GM23338 (cell line): ENCODE data around the gene KIFC1. TPM values are rescaled to one million over a fixed set of nuclear protein-coding genes. Genes with fewer than 3 reads are reported as not detected.
"Not testable (repeated sequence)": the region's sequence is repeated elsewhere in the genome, so short reads cannot be mapped to it uniquely, and the experiment has no call there.

Experiments used
- ATAC-seq: fragments of 200-7000 bp; cut with Tn5 transposase; 3 replicates; pipeline ENCODE4 v1.9.1; 2020
- DNase-seq: peaks from one replicate; pipeline ENCODE4 v3.0.0-alpha.2; 2015; ENCODE audit warnings: low spot score
- H2AFZ ChIP-seq: fragments of 200-600 bp; sonication (generic); 2 replicates; pipeline ENCODE4 v1.8.0; 2016; ENCODE audit warnings: antibody characterized with exemption, mild to moderate bottlenecking, moderate library complexity
- H3F3A ChIP-seq: fragments of 200-600 bp; sonication (generic); replicated peaks from 2 replicates; pipeline ENCODE4 v1.8.0; 2017; ENCODE audit warnings: antibody characterized with exemption, mixed run types, low read depth
- H3K27ac ChIP-seq: fragments of 200-600 bp; sonication (generic); 2 replicates; pipeline ENCODE4 v1.6.1; 2016; ENCODE audit warnings: low read depth
- H3K27me3 ChIP-seq: fragments of 200-600 bp; sonication (generic); 2 replicates; pipeline ENCODE4 v1.8.0; 2016; ENCODE audit warnings: mild to moderate bottlenecking, mixed run types, moderate library complexity; ENCODE audit not compliant: insufficient read depth
- H3K36me3 ChIP-seq: fragments of 200-600 bp; sonication (generic); 2 replicates; pipeline ENCODE4 v1.8.0; 2016; ENCODE audit warnings: mild to moderate bottlenecking; ENCODE audit not compliant: insufficient read depth
- H3K4me1 ChIP-seq: fragments of 200-600 bp; sonication (generic); 2 replicates; pipeline ENCODE4 v1.8.0; 2016; ENCODE audit warnings: mild to moderate bottlenecking, moderate library complexity; ENCODE audit not compliant: insufficient read depth
- H3K4me2 ChIP-seq: fragments of 200-600 bp; sonication (generic); 2 replicates; pipeline ENCODE4 v1.7.1; 2017; ENCODE audit warnings: mixed run types
- H3K4me3 ChIP-seq: fragments of 200-600 bp; sonication (generic); 2 replicates; pipeline ENCODE4 v1.6.1; 2016; ENCODE audit warnings: mixed run types
- H3K79me2 ChIP-seq: fragments of 200-600 bp; sonication (generic); replicated peaks from 2 replicates; pipeline ENCODE4 v1.8.0; 2017; ENCODE audit warnings: mild to moderate bottlenecking; ENCODE audit not compliant: insufficient read depth
- H3K9me2 ChIP-seq: fragments of 200-600 bp; sonication (generic); 2 replicates; pipeline ENCODE4 v1.8.0; 2017; ENCODE audit not compliant: insufficient read depth
- H4K20me1 ChIP-seq: fragments of 200-600 bp; sonication (generic); replicated peaks from 2 replicates; pipeline ENCODE4 v1.8.0; 2017; ENCODE audit warnings: mild to moderate bottlenecking; ENCODE audit not compliant: insufficient read depth
- H3K27ac Mint-ChIP-seq: 2 replicates; pipeline ENCODE4 v1.8.0; 2020; ENCODE audit warnings: inconsistent platforms, mild to moderate bottlenecking, moderate library complexity, mixed read lengths
- H3K27me3 Mint-ChIP-seq: 3 replicates; pipeline ENCODE4 v1.8.0; 2022; ENCODE audit warnings: low read depth, mild to moderate bottlenecking, moderate library complexity, mixed read lengths, inconsistent platforms; ENCODE audit not compliant: insufficient read depth, poor library complexity
- H3K36me3 Mint-ChIP-seq: 3 replicates; pipeline ENCODE4 v1.8.0; 2021; ENCODE audit warnings: low read depth, mild to moderate bottlenecking, inconsistent platforms, moderate library complexity, mixed read lengths
- H3K4me1 Mint-ChIP-seq: 3 replicates; pipeline ENCODE4 v1.8.0; 2020; ENCODE audit warnings: mild to moderate bottlenecking, inconsistent platforms, mixed read lengths
- H3K4me3 Mint-ChIP-seq: 3 replicates; pipeline ENCODE4 v1.8.0; 2021; ENCODE audit warnings: moderate library complexity, mild to moderate bottlenecking, inconsistent platforms, mixed read lengths
- H3K9me3 Mint-ChIP-seq: 3 replicates; pipeline ENCODE4 v1.8.0; 2020; ENCODE audit warnings: moderate library complexity, mild to moderate bottlenecking, inconsistent platforms, mixed read lengths
- CREB1 ChIP-seq: fragments of 250-450 bp; sonication (Bioruptor Pico); IDR thresholded peaks from 2 replicates; pipeline ENCODE4 v1.5.0; 2020; ENCODE audit warnings: low read depth, mild to moderate bottlenecking, moderate library complexity
- JUNB ChIP-seq: IDR thresholded peaks from one replicate; pipeline ENCODE4 v1.6.1; 2016; ENCODE audit warnings: antibody characterized with exemption; ENCODE audit not compliant: unreplicated experiment
- NANOG ChIP-seq: IDR thresholded peaks from 2 replicates; pipeline ENCODE4 v1.6.1; 2016; ENCODE audit warnings: antibody characterized with exemption, borderline replicate concordance
- POLR2AphosphoS5 ChIP-seq: IDR thresholded peaks from 2 replicates; pipeline ENCODE4 v1.6.1; 2016; ENCODE audit warnings: antibody characterized with exemption, low read depth
- STAT1 ChIP-seq: IDR thresholded peaks from one replicate; pipeline ENCODE4 v1.6.1; 2016; ENCODE audit warnings: antibody characterized with exemption; ENCODE audit not compliant: unreplicated experiment
- ZNF114 ChIP-seq: fragments of 250-450 bp; sonication (Bioruptor Pico); IDR thresholded peaks from 2 replicates; pipeline ENCODE4 v1.5.0; 2020; ENCODE audit warnings: mild to moderate bottlenecking, moderate library complexity
- ZNF331 ChIP-seq: fragments of 250-450 bp; sonication (Bioruptor Pico); IDR thresholded peaks from 2 replicates; pipeline ENCODE4 v1.5.0; 2020; ENCODE audit warnings: low read depth, mild to moderate bottlenecking, moderate library complexity
- polyA plus RNA-seq: library from polyadenylated mRNA; unstranded; fragments of >200 nt; fragmentation: Nextera tagmentation; extraction: Ambion mirVana; gene quantifications from 2 replicates; pipeline ENCODE4 v1.2.1, GENCODE V29; 2016
- total RNA-seq: library from RNA; depleted of rRNA; stranded (reverse); fragments of >200 nt; shearing (Covaris generic); gene quantifications from 2 replicates; pipeline ENCODE4 v1.2.3, GENCODE V29; 2014
- TF ChIP-seq, protein P1 (sequence below): IDR thresholded peaks from one replicate; pipeline ENCODE4 v1.6.1; 2018; ENCODE audit warnings: antibody characterized with exemption; ENCODE audit not compliant: unreplicated experiment
- TF ChIP-seq, protein P2 (sequence below): IDR thresholded peaks from 2 replicates; pipeline ENCODE4 v1.6.1; 2016; ENCODE audit warnings: antibody characterized with exemption

KIFC1 gene
- total and polyA plus RNA-seq, 2 experiments from 2014 or later: 10.3 to 61.7 TPM

GRCh38 chr6:33391278-33391921 lies at the start of gene KIFC1 (continued):
- TF ChIP-seq ZNF331 (CRISPR knock-in tag) (no peak), NANOG (no peak), JUNB (no peak)

GRCh38 chr6:33343606-33343952 lies 48.0 kb upstream of the KIFC1 start:
- H3K4me1 ChIP-seq, H3K9me3 Mint-ChIP-seq, H2AFZ ChIP-seq, H3K4me3 Mint-ChIP-seq, H3K9me2 ChIP-seq, H3K36me3 ChIP-seq, H3K27ac ChIP-seq, H3F3A ChIP-seq, H3K36me3 Mint-ChIP-seq, H4K20me1 ChIP-seq, DNase-seq, H3K79me2 ChIP-seq, ATAC-seq, H3K27me3 Mint-ChIP-seq, H3K4me1 Mint-ChIP-seq, H3K27me3 ChIP-seq, H3K4me2 ChIP-seq, H3K4me3 ChIP-seq, H3K27ac Mint-ChIP-seq: not testable (repeated sequence)

DNA sequence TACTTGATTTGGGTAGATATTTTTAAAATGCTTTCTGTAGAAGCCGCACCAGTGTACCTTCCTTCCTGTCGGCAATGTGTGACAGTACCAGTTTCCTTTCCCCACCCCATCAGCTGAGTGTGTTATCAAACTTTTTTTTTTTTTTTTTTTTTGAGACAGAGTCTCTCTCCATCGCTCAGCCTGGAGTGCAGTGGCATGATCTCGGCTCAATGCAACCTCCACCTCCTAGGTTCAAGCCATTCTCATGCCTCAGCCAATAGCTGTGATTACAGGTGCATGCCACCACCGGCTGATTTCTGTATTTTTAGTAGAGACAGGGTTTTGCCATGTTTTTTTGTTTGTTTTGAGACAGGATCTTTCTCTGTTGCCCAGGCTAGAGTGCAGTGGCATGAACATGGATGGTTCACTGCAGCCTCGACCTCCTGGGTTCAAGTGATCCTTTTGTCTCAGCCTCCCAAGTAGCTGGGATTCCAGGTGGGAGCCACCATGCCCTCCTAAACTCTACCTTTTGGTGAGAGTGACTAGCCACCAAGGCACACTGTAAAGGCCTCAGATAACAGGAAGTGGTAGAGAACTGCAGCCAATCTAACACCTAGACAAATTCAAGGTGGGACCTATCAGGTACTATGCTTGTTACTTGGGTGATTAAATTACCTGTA lies 47.5 kb upstream of the KIFC1 start:
- no peaks in the 10 kb centered on the region for H3K9me2 ChIP-seq
- H3F3A ChIP-seq: 0 out of 2 replicates have a peak, but pooled peaks cover 3% of the 10 kb centered on the region
- H3K4me1 Mint-ChIP-seq: peaks cover 13% of the 10 kb centered on the region
- peaks cover 8% of the 10 kb centered on the region; the same call in 1 of the 2 replicates for H3K4me1 ChIP-seq
- H4K20me1 ChIP-seq: no peaks in the 10 kb centered on the region
- no peak overlapping the region for H3K4me2 ChIP-seq
- peaks cover 8% of the 10 kb centered on the region for H3K27me3 Mint-ChIP-seq
- H3K27ac ChIP-seq: no peak overlapping the region
- ATAC-seq: no peak
- H3K27me3 ChIP-seq: no peaks in the 10 kb centered on the region
- no peak for DNase-seq
- no peak overlapping the region for H3K27ac Mint-ChIP-seq
- H3K9me3 Mint-ChIP-seq: no peaks in the 10 kb centered on the region
- no peaks in the 10 kb centered on the region for H3K36me3 Mint-ChIP-seq
- no peak overlapping the region for H3K4me3 ChIP-seq
- no peaks in the 10 kb centered on the region for H3K36me3 ChIP-seq
- no peak overlapping the region for H2AFZ ChIP-seq
- H3K79me2 ChIP-seq: no peaks in the 10 kb centered on the region
- H3K4me3 Mint-ChIP-seq: no peak overlapping the region
- TF ChIP-seq CREB1 (CRISPR knock-in tag) (no peak), POLR2AphosphoS5 (no peak), ZNF114 (CRISPR knock-in tag) (no peak), STAT1 (no peak), NANOG (no peak), ZNF331 (CRISPR knock-in tag) (no peak), JUNB (no peak)
- TF ChIP-seq, protein P1, sequence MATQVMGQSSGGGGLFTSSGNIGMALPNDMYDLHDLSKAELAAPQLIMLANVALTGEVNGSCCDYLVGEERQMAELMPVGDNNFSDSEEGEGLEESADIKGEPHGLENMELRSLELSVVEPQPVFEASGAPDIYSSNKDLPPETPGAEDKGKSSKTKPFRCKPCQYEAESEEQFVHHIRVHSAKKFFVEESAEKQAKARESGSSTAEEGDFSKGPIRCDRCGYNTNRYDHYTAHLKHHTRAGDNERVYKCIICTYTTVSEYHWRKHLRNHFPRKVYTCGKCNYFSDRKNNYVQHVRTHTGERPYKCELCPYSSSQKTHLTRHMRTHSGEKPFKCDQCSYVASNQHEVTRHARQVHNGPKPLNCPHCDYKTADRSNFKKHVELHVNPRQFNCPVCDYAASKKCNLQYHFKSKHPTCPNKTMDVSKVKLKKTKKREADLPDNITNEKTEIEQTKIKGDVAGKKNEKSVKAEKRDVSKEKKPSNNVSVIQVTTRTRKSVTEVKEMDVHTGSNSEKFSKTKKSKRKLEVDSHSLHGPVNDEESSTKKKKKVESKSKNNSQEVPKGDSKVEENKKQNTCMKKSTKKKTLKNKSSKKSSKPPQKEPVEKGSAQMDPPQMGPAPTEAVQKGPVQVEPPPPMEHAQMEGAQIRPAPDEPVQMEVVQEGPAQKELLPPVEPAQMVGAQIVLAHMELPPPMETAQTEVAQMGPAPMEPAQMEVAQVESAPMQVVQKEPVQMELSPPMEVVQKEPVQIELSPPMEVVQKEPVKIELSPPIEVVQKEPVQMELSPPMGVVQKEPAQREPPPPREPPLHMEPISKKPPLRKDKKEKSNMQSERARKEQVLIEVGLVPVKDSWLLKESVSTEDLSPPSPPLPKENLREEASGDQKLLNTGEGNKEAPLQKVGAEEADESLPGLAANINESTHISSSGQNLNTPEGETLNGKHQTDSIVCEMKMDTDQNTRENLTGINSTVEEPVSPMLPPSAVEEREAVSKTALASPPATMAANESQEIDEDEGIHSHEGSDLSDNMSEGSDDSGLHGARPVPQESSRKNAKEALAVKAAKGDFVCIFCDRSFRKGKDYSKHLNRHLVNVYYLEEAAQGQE: no peak
- TF ChIP-seq, protein P2, sequence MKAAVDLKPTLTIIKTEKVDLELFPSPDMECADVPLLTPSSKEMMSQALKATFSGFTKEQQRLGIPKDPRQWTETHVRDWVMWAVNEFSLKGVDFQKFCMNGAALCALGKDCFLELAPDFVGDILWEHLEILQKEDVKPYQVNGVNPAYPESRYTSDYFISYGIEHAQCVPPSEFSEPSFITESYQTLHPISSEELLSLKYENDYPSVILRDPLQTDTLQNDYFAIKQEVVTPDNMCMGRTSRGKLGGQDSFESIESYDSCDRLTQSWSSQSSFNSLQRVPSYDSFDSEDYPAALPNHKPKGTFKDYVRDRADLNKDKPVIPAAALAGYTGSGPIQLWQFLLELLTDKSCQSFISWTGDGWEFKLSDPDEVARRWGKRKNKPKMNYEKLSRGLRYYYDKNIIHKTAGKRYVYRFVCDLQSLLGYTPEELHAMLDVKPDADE: no peak
